Fibroblast of lung (primary cell): ENCODE results near the gene POMC.

Source experiments
- CTCF ChIP-seq, 2 donors: IDR thresholded peaks in 1 of 2; conservative IDR thresholded peaks in 1 of 2; 1 replicate in 1 of 2; 2 replicates in 1 of 2; pipeline ENCODE4 v1.5.1; 2011 to 2012; ENCODE audit warnings: low read length in 2 of 2, control low read depth in 1 of 2, inconsistent platforms in 1 of 2, low read depth in 1 of 2, mild to moderate bottlenecking in 1 of 2
- EZH2 ChIP-seq: IDR thresholded peaks from 2 replicates; pipeline ENCODE4 v1.5.1; 2012; ENCODE audit warnings: low read length, control low read depth, mild to moderate bottlenecking; ENCODE audit errors: missing control alignments

DNA sequence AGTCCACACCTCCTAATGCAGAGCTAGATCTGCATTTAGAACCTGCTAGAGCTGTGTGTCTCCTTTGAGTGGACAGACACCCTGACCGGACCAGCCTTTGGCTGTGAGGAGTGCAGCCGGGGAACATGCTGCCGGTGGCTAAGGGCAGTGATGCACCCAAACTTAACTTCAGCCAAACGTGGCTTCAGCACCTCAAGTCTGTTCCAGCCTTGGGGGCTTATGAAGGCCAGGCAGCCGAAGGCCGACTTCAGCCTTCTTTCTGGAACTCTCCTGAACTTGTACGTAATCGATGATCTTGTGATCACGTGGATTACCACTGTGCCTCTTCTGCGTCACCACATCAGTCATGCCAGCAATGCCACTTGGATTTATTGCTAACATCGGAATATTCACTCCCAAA is 49.1 kb downstream of the POMC start:
- TF ChIP-seq CTCF (conservative IDR thresholded peaks at IDR 0.05 in 1 of 2, IDR thresholded peaks at IDR 0.05 in 1 of 2; ENCODE audit: low read depth in 1 of 2, low read length in 2 of 2): no peak
- no peak for TF ChIP-seq EZH2
